DOHH2 (cell line): ENCODE measurements around the gene MEI4.
"Not testable (repeated sequence)": the region's sequence is repeated elsewhere in the genome, so short reads cannot be mapped to it uniquely, and the experiment has no call there.

Experiments used
- H3F3A ChIP-seq: fragments of 200-600 bp; sonication (generic), shearing (Covaris generic); 2 replicates; pipeline ENCODE4 v1.6.0; 2016; ENCODE audit warnings: antibody characterized with exemption, mild to moderate bottlenecking; ENCODE audit not compliant: control insufficient read depth, insufficient read depth
- H3K27ac ChIP-seq: fragments of 200-600 bp; sonication (generic); 2 replicates; pipeline ENCODE4 v1.5.1; 2014; ENCODE audit warnings: low read depth, mild to moderate bottlenecking, low read length, moderate library complexity
- H3K27me3 ChIP-seq: fragments of 200-600 bp; sonication (generic); 2 replicates; pipeline ENCODE4 v1.6.1; 2014; ENCODE audit warnings: mild to moderate bottlenecking, low read length, mixed read lengths; ENCODE audit not compliant: control insufficient read depth
- H3K36me3 ChIP-seq: fragments of 200-600 bp; sonication (generic); 2 replicates; pipeline ENCODE4 v1.6.1; 2014; ENCODE audit warnings: mild to moderate bottlenecking, low read length, moderate library complexity, mixed read lengths; ENCODE audit not compliant: control insufficient read depth
- H3K4me1 ChIP-seq: fragments of 200-600 bp; sonication (generic); 2 replicates; pipeline ENCODE4 v1.6.1; 2014; ENCODE audit warnings: mild to moderate bottlenecking, low read length, mixed read lengths; ENCODE audit not compliant: control insufficient read depth
- H3K4me2 ChIP-seq: fragments of 200-600 bp; sonication (generic); 2 replicates; pipeline ENCODE4 v1.6.0; 2014; ENCODE audit warnings: mild to moderate bottlenecking, low read length, moderate library complexity
- H3K4me3 ChIP-seq: fragments of 200-600 bp; sonication (generic); 2 replicates; pipeline ENCODE4 v1.5.1; 2014; ENCODE audit warnings: mild to moderate bottlenecking, low read length, mixed read lengths
- H3K79me2 ChIP-seq: fragments of 200-600 bp; sonication (generic); 2 replicates; pipeline ENCODE4 v1.6.1; 2014; ENCODE audit warnings: mild to moderate bottlenecking, low read length, mixed read lengths; ENCODE audit not compliant: control insufficient read depth
- H3K9me2 ChIP-seq: fragments of 200-600 bp; sonication (generic); replicated peaks from 2 replicates; pipeline ENCODE4 v1.6.1; 2014; ENCODE audit warnings: mild to moderate bottlenecking, low read length, mixed read lengths; ENCODE audit not compliant: control insufficient read depth
- H3K9me3 ChIP-seq: fragments of 200-600 bp; sonication (generic); 2 replicates; pipeline ENCODE4 v1.6.1; 2014; ENCODE audit warnings: antibody characterized with exemption, low read length, mixed read lengths; ENCODE audit not compliant: control insufficient read depth, insufficient read depth
- H4K20me1 ChIP-seq: fragments of 200-600 bp; sonication (generic); 2 replicates; pipeline ENCODE4 v1.6.0; 2014; ENCODE audit warnings: low read depth, mild to moderate bottlenecking, antibody characterized with exemption, low read length, moderate library complexity; ENCODE audit not compliant: control insufficient read depth, insufficient read depth
- EZH2phosphoT487 ChIP-seq: fragments of 200-600 bp; sonication (generic); IDR thresholded peaks from 2 replicates; pipeline ENCODE4 v1.6.1; 2017; ENCODE audit warnings: borderline replicate concordance, mild to moderate bottlenecking, antibody characterized with exemption, low read length, moderate library complexity, mixed read lengths
- TF ChIP-seq, protein P1 (sequence below): fragments of 200-600 bp; sonication (generic); IDR thresholded peaks from one replicate; pipeline ENCODE4 v1.5.1; 2014; ENCODE audit warnings: antibody characterized with exemption, mild to moderate bottlenecking, low read depth, low read length; ENCODE audit not compliant: poor library complexity, severe bottlenecking

The MEI4 gene

DNA sequence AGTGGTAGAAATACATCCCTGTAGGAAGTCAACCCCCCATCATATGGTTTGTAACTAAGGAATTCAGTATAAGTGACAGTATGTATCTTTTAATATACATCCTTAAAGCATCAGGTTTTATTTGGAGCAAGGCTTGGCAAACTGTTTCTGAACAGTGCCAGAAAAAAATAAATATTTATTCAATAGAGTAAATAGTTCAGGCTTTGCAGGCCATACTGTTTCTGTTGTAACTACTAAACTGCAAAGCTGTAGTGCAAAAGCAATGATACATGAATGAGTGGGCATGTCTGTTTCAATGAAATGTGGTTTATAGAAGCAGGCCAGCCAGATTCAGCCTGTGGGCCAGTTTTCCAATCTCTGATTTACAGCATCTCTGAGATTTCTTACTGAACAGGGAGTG is 977 bp downstream of the MEI4 start:
- Histone ChIP-seq H3K4me1 (no peaks in the 10 kb centered on the region), H3K4me3 (no peak overlapping the region), H3K4me2 (no peak overlapping the region), H3K9me2 (no peaks in the 10 kb centered on the region; the same call in 1 of the 2 replicates), H3K27me3 (no peaks in the 10 kb centered on the region), H3K9me3 (no peaks in the 10 kb centered on the region), H4K20me1 (no peaks in the 10 kb centered on the region), H3K36me3 (no peaks in the 10 kb centered on the region), H3K27ac (no peak overlapping the region), H3F3A (no peaks in the 10 kb centered on the region), H3K79me2 (no peaks in the 10 kb centered on the region)
- TF ChIP-seq, protein P1, sequence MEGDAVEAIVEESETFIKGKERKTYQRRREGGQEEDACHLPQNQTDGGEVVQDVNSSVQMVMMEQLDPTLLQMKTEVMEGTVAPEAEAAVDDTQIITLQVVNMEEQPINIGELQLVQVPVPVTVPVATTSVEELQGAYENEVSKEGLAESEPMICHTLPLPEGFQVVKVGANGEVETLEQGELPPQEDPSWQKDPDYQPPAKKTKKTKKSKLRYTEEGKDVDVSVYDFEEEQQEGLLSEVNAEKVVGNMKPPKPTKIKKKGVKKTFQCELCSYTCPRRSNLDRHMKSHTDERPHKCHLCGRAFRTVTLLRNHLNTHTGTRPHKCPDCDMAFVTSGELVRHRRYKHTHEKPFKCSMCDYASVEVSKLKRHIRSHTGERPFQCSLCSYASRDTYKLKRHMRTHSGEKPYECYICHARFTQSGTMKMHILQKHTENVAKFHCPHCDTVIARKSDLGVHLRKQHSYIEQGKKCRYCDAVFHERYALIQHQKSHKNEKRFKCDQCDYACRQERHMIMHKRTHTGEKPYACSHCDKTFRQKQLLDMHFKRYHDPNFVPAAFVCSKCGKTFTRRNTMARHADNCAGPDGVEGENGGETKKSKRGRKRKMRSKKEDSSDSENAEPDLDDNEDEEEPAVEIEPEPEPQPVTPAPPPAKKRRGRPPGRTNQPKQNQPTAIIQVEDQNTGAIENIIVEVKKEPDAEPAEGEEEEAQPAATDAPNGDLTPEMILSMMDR, result no peak
- no peak for TF ChIP-seq EZH2phosphoT487

DNA sequence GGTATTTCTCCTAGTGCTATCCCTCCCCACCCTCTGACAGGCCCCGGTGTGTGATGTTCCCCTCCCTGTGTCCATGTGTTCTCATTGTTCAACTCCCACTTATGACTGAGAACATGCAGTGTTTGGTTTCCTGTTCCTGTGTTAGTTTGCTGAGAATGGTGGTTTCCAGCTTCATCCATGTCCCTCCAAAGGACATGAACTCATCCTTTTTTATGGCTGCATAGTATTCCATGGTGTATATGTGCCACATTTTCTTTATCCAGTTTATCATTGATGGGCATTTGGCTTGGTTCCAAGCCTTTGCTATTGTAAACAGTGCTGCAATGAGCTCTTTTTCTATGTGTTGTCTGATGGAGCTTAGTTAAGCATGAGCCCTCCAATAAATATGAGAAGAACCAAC is 2.2 kb downstream of the MEI4 start:
- H3K27ac ChIP-seq, H3K4me2 ChIP-seq, H3K79me2 ChIP-seq, H4K20me1 ChIP-seq, H3K9me3 ChIP-seq, H3K4me3 ChIP-seq, H3F3A ChIP-seq, H3K9me2 ChIP-seq, H3K27me3 ChIP-seq, H3K4me1 ChIP-seq, H3K36me3 ChIP-seq: not testable (repeated sequence)

- Histone ChIP-seq H3K4me3 (no peak overlapping the region), H3K27me3 (no peaks in the 10 kb centered on the region), H3K9me2 (no peaks in the 10 kb centered on the region; the same call in 1 of the 2 replicates), H3K4me2 (no peak overlapping the region), H3K79me2 (no peaks in the 10 kb centered on the region), H3K4me1 (no peaks in the 10 kb centered on the region), H3F3A (no peaks in the 10 kb centered on the region), H3K27ac (no peak overlapping the region), H4K20me1 (no peaks in the 10 kb centered on the region), H3K36me3 (no peaks in the 10 kb centered on the region), H3K9me3 (no peaks in the 10 kb centered on the region)
- TF ChIP-seq EZH2phosphoT487, result no peak
- TF ChIP-seq, protein P1, result no peak
These were observed 4.3 kb downstream of the MEI4 start for GRCh38 chr6:77656999-77657764.

DNA sequence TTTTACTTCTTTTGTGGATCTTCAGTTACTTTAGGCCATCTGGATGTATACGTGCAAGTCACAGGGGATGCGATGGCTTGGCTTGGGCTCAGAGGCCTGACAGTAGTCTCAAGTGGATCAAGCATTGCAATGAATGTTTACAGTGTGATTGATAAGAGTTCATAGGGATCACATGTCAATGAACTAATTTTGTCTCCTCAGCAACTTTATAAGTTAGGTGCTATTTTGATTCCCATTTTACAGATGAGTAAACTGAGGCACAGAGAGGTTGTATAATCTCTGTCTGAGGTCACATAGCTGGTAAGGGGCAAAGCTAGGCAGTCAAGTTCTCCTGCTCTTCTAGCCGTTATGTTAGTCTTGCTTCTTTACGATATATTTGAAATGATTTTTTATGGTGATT is 13.5 kb downstream of the MEI4 start:
- Histone ChIP-seq H3K9me3 (no peaks in the 10 kb centered on the region), H3K9me2 (no peaks in the 10 kb centered on the region), H3K4me1 (no peaks in the 10 kb centered on the region), H3K4me2 (no peak overlapping the region), H3K4me3 (no peak overlapping the region), H4K20me1 (no peaks in the 10 kb centered on the region), H3K36me3 (no peaks in the 10 kb centered on the region), H3K27me3 (no peaks in the 10 kb centered on the region), H3K27ac (no peak overlapping the region), H3K79me2 (no peaks in the 10 kb centered on the region), H3F3A (no peaks in the 10 kb centered on the region)
- TF ChIP-seq, protein P1, result no peak
- TF ChIP-seq EZH2phosphoT487, result no peak
